NCI-H1048 (cell line): ENCODE results near the gene TSSK6.

Experiments
- DNase-seq: peaks from one replicate; lab custom pipeline; 2025; lab: John Stamatoyannopoulos, UW

Gene TSSK6

DNA sequence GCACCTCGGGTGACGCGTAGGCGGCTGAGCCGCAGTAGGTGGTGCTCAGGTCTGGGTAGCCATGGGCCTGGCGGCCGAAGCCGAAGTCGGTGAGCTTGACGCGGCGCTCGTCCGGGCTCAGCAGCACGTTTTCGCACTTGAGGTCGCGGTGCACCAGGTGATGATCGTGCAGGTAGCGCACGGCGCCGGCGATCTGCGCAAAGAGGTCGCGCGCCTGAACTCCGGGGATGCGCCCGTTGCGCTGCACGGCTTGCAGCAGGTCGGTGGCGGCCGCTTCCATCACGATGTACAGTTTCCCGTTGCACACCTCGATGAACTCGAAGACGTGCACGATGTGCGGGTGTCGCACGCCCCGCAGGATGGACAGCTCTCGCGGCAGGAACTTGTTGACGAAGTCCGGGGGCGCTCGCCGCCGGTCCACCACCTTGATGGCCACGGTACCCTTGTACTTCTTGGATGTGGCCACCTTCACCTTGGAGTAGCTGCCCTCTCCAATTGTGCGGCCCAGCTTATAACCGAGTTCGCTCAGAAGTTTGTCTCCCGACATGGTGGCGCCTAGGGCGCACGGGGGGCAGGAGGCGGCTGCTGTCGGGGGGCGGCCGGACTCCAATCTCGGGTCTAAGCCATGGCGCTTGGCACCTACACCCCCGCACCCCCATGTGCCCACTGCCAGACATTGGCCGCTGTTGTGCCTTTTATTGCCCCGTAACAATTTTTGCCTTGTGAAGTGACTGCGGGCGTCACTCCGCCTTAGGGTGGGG is at the start of gene TSSK6:
TSSK6 (minus strand) TSS at position 668 of the 761 bp plus-strand sequence; CDS start at position 547, 121 bp downstream.
- no peak for DNase-seq

DNA sequence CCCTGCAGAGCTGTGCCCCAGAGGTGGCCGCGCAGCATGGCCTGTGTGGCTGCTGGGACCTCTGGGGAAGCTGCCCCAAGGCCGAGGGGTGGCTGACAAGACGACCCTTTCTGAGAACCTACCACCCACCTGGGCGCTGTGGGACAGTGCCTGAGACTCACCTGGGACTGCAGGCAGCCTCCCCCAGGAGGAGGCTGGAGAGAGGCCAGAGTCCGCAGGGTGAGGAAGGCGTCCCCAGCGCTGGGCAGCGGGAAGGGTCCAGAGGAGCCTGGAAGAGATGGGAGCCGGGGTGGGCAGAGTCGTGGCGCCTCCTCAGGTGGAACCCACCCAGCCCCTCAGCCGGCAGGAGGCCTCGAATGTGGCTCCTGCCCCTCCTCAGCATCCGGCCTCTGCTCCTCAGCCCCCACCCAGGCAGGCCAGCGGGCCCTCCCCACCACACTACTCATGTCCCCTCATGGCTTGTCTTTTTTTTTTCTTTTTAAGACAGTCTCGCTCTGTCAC is 48.0 kb upstream of the TSSK6 start:
- DNase-seq: no peak

DNA sequence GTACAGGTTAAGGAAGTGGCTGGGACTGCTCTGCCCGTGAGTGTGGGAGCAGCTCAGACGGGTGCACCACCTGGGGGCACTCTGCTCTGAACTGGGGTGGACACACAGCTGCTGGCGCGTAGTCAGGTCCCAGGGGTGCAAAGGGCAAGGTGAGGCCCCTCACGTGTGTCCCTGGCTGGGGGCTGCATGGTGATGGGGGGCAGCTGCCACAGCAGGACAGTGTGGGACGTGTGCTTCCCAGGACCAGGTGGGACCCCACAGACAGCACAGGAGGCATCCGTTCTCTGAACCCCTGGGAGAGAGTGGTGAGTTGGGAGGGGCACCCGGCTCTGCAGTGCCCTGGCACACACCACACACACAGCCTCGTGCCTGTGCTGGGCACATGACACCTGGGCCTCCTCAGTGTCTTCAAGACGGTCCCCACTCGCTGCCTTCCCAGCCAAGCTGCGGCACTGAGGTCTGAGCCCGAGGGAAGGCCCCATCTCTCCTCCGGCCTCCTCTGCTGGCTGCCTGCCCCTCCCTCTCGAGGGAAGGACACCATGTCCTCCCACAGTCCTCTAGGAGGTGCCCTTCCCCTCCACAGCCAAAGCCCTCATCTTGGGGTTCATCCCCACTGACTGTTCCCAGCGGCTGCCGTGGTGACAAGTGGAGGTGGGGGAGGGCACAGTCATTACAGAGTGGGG is 47.5 kb upstream of the TSSK6 start:
- no peak for DNase-seq

- DNase-seq: no peak
Observed at GRCh38 chr19:19561946-19562664, 46.8 kb upstream of the TSSK6 start.

- no peak for DNase-seq
Observed at GRCh38 chr19:19559931-19560330, 44.6 kb upstream of the TSSK6 start.

- DNase-seq: no peak
Observed at GRCh38 chr19:19558636-19559035, 43.3 kb upstream of the TSSK6 start.

DNA sequence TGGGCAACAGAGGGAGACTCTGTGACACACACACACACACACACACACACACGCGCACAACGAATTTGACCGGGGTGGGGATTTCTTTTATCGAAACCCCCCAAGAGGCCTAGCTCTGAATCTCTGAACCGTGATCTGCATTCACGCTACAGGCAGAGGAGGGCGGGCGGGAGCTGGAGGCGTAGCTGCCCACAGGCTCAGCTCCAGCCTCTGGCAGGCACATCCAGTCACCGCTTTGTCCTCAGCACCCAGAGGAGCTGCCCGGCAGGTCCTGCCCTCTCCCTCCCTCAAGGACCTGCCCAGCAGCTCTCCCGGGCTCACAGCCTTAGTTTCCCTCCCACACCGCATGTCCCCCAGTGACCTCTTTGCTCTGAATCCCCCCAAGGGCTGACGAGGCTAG is 42.7 kb upstream of the TSSK6 start:
- DNase-seq: no peak

GRCh38 chr19:19554074-19555023 is 39.0 kb upstream of the TSSK6 start:
- no peak for DNase-seq

DNA sequence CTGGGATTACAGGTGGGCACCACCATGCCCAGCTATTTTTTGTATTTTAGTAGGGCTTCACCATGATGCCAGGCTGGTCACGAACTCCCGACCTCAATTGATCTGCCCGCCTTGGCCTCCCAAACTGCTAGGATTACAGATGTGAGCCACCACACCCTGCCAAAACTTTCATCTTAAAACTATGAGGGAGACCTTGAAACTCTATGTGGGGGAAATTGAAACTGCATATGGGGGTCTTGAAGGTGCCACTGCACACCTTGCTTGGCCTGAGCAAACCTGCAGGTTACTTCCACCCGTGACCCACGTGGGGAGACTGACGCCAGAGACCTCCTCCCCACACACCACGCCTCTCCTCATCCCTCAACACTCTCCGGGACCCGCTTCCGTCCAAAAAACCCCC is 38.3 kb upstream of the TSSK6 start:
- DNase-seq: no peak

DNA sequence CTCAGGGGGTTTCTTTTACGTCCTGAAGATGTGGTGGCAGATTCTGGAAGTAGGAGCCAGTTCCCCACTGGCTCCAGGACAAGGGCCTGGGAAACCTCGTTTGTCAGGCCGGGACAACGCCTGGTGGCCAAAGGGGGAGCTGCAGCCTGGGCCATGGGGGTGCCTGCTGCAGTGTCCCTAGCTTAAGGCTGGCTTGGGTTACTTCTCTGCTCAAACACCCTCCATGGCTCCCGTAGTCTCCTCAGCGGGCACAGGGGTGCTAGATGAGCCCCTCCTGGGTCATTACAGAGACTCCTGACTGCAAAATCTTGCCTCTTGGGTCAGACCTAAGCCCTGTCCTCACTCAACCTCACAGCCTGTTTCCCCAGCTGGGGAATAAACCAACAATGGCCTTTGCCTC is 37.5 kb upstream of the TSSK6 start:
- DNase-seq: no peak

GRCh38 chr19:19551853-19552192 is 36.5 kb upstream of the TSSK6 start:
- no peak for DNase-seq

- no peak for DNase-seq
Observed at GRCh38 chr19:19550972-19551852, 35.9 kb upstream of the TSSK6 start.

DNA sequence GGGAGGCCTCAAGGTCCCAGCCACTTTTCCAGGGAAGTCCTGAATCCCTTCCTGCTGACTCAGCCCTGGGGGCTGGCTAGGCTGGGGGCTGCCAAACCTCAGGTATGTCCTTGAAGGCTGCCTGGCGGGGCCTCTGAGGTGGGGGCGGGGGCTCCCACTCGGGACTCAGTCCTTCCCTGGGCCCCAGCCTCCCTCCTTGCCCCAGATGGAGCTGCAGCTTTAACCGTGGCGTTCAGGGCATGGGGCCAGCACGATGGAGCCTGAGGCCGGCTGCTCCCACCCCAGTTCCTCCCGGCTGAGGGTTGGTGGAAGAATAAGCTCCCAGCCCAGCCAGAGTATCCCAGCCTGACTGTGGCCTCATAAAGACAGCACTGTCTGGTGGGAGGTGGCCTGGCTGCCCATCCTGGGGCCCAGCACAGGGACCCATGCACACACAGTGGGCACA is 35.2 kb upstream of the TSSK6 start:
- no peak for DNase-seq

DNA sequence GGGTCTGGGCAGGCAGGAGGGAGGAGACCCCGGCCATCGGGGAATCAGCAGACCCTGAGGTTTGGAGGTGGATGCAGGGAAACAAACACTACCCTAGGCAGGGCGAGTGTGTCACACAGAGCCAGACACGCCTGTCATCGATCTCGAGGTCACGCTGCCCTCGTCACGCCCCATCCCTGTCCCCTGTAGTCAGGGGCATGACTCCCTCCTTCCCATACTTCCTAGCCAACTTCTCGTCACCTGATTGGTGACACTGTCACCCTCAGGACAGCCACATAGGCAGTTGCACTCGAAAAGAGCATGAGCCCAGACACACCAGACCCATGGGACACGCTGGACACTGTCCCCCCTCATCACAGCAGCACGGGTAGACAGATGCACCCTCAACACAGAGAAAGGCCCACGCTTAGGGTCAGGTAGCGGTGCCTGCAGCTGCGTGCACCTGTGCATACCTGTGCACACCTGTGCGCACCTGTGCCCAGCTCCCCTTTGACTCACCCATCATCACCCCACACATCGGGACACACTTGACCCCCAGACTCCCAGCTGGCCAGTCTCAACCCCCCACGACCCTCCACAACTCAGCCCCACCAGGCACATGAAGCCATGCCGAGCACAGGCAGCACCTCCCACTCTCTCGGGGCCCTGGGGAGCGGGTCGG is 34.6 kb upstream of the TSSK6 start:
- DNase-seq: no peak

DNA sequence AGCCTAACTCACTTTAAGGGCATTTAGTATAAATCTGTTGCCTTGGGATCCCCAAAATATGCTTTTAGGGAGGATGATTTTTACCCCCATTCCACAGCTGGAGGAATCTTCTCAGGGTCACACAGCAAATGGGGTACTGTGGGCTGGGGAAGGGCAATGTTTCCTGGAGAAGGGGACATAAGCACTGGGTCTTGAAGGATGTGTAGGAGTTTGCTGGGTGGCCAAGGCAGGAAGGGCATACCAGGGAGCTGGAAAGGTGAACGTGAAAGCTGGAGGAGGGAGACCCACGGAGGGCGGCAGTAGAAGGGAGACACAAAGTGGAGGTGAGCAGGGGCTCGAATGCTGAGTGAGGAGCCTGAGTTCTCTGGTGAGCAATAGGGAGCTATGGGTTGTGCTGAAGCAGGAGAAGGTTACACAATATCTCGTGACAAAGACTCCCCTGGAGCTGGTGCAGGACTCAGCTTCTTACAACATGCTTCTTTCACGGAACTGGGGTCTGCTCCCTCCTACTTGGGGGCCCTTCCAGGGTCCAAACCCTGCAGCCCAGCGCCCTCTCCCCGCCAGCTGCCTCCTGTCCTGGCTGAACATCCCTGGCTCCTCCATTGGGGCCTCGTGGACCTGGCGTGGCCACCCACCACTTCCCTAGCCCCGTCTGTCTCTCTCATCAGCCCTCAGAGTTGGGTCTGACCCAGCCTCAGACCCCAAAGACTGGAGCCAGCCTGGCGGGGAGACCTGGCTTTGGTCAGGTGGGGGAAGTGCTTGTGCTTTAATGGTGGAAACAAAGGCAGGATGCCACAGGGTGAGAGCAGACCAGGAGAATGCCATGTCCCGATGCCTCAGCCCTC is 33.8 kb upstream of the TSSK6 start:
- DNase-seq: no peak

GRCh38 chr19:19547674-19548336 is 32.5 kb upstream of the TSSK6 start:
- DNase-seq: no peak

- DNase-seq: no peak
Observed at GRCh38 chr19:19546751-19547162, 31.4 kb upstream of the TSSK6 start.

GRCh38 chr19:19545707-19546106 is 30.4 kb upstream of the TSSK6 start:
- DNase-seq: no peak
